Measurements from ENCODE around the gene GK2. TPM values are rescaled to one million over a fixed set of nuclear protein-coding genes. Genes with fewer than 3 reads are reported as not detected.

GK2 gene
- total RNA-seq, 2 donors from 2014 or later, result not detected

DNA sequence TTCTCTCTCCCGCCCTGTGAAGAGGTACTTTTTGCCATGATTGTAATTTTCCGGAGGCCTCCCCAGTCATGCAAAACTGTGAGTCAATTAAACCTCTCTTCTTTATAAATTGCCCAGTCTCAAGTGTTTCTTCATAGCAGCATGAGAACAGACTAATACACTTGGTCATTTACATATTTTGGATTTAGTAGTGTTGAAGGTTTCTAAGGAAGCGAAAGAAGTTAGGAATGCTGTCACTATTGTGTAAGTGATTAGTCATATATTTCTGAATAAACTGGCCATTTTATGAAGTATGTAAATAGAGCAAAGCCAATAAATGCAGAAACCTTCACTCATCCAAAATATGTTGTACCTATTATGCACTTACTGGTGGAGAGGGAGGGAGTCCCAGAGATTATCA is 34.4 kb upstream of the GK2 start:
- H3K36me3 ChIP-seq, result no peaks in the 10 kb centered on the region
- intact Hi-C loops (cut with DNase I), result no loop called here
- TF ChIP-seq, protein P1, sequence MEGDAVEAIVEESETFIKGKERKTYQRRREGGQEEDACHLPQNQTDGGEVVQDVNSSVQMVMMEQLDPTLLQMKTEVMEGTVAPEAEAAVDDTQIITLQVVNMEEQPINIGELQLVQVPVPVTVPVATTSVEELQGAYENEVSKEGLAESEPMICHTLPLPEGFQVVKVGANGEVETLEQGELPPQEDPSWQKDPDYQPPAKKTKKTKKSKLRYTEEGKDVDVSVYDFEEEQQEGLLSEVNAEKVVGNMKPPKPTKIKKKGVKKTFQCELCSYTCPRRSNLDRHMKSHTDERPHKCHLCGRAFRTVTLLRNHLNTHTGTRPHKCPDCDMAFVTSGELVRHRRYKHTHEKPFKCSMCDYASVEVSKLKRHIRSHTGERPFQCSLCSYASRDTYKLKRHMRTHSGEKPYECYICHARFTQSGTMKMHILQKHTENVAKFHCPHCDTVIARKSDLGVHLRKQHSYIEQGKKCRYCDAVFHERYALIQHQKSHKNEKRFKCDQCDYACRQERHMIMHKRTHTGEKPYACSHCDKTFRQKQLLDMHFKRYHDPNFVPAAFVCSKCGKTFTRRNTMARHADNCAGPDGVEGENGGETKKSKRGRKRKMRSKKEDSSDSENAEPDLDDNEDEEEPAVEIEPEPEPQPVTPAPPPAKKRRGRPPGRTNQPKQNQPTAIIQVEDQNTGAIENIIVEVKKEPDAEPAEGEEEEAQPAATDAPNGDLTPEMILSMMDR (IDR thresholded peaks at IDR 0.05), result no peak
- no peaks in the 10 kb centered on the region for H3K4me1 ChIP-seq
- no peak for DNase-seq
- no peaks in the 10 kb centered on the region for H3K9me3 ChIP-seq
- H3K9ac ChIP-seq (ENCODE audit: low read depth in 2 of 2, low read length in 2 of 2), result no peak overlapping the region
- H3K27ac ChIP-seq, result no peak overlapping the region
- H3K27me3 ChIP-seq, result no peaks in the 10 kb centered on the region
- no peak overlapping the region for H3K4me3 ChIP-seq

DNA sequence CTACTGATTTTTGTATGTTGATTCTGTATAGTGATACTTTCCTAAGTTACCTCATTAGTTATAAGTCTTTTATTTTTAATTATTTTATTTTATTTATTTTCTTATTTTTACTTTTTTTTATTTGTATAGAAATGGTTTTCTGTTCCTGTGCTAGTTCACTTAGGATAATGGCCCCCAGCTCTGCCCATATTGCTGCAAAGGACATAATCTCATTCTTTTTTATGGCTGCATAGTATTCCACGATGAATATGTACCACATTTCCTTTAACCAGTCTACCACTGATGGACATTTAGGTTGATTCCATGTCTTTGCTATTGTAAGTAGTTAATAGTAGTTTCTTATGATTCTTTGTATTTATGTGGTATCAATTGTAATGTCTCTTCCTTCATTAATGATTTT is 31.5 kb upstream of the GK2 start:
- H3K4me1 ChIP-seq, result no peaks in the 10 kb centered on the region
- no peak for DNase-seq
- no peaks in the 10 kb centered on the region for H3K27me3 ChIP-seq
- no peaks in the 10 kb centered on the region for H3K36me3 ChIP-seq
- no peaks in the 10 kb centered on the region for H3K9me3 ChIP-seq
- intact Hi-C loops (cut with DNase I), result no loop called here
- TF ChIP-seq, protein P1 (IDR thresholded peaks at IDR 0.05), result no peak
- H3K4me3 ChIP-seq, result no peak overlapping the region
- H3K27ac ChIP-seq, result no peak overlapping the region
- H3K9ac ChIP-seq (ENCODE audit: low read depth in 2 of 2, low read length in 2 of 2), result no peak overlapping the region

DNA sequence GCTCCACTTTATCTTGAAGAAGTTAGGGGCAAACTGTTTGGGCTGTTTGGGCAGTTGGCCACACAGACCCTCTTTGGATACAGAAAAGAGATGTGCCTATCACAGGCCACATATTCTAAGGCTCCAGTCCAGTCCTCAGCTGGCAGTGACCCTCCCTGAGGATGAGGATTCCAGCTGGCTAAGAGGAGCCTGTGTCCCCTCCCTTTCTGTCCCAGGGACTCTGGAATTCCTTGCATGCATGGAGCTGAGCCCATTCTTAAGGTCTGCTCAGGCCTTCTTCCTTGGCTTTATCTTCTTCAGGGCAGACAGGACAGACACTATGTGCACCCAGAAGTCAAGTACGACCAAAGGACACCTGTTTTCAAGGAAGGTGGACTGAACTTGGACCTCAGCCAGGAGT is 23.8 kb upstream of the GK2 start:
- intact Hi-C loops (cut with DNase I), result no loop called here
- Histone ChIP-seq H3K4me3 (no peak overlapping the region), H3K36me3 (no peaks in the 10 kb centered on the region), H3K9me3 (no peaks in the 10 kb centered on the region), H3K4me1 (no peaks in the 10 kb centered on the region), H3K9ac (ENCODE audit: low read depth in 2 of 2, low read length in 2 of 2) (no peak overlapping the region), H3K27me3 (no peaks in the 10 kb centered on the region), H3K27ac (no peak overlapping the region)
- TF ChIP-seq, protein P1 (IDR thresholded peaks at IDR 0.05), result no peak
- DNase-seq, result no peak

DNA sequence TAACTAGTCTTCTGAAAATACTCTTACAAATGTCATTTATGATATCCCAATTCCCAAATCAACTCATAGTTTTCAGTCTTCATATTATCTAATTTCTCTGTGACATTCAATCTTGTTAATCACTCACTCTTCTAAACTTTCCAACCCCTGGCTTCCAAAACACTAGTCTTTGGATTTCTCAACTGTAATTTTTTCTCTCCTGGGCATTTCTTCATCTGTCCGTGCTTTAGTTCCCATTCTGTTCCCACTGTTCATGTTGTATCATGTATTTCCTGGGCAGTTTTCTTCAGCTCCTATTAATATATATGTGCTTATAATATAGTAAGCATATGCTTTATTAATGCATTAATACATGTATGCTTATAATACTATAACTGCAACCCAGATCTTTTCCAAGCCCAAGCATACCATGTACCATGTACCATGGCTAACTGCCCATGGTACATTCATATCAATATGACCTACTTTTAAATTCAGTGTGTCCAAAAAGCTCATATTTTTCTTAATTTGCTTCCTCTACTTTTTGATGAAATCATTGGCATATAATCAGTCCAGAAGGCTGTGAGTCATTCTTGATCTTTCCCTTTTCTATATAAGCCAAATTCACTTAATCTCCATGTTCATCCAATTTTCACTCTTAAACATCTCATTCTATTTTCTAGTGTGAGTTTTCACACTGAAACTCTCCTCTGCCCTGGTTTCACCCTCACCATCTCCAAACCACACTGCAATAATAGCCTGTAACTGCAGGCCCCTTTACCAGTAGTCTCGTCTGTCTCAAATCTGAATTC is 21.3 kb upstream of the GK2 start:
- H3K9me3 ChIP-seq, result no peaks in the 10 kb centered on the region
- no peaks in the 10 kb centered on the region for H3K27me3 ChIP-seq
- TF ChIP-seq, protein P1 (IDR thresholded peaks at IDR 0.05), result no peak
- H3K9ac ChIP-seq (ENCODE audit: low read depth in 2 of 2, low read length in 2 of 2), result no peak overlapping the region
- H3K27ac ChIP-seq, result no peak overlapping the region
- no peak for DNase-seq
- intact Hi-C loops (cut with DNase I), result no loop called here
- no peaks in the 10 kb centered on the region for H3K36me3 ChIP-seq
- no peaks in the 10 kb centered on the region for H3K4me1 ChIP-seq
- no peak overlapping the region for H3K4me3 ChIP-seq

DNA sequence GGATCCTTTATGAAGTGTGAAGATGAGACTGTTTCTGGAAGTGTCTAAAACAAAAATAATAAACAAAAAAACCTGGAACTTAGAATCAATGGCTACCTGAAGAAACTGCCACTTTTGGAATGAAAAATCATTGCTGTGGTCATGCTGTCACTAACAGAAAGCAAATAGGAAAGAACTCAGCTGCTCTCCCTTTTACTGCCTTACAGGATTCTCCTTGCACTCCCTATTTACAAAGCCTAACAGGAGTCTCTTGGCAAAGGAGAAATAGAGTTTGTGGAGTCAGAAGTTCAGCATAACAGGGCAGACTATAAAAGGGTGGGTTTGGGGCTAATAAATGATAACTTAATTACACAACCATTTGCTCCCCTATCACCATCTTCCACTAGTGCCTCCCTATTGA is 19.0 kb upstream of the GK2 start:
- Histone ChIP-seq H3K4me1 (no peaks in the 10 kb centered on the region), H3K36me3 (no peaks in the 10 kb centered on the region), H3K9ac (ENCODE audit: low read depth in 2 of 2, low read length in 2 of 2) (no peak overlapping the region), H3K9me3 (no peaks in the 10 kb centered on the region), H3K4me3 (no peak overlapping the region), H3K27me3 (no peaks in the 10 kb centered on the region), H3K27ac (no peak overlapping the region)
- TF ChIP-seq, protein P1 (IDR thresholded peaks at IDR 0.05), result no peak
- intact Hi-C loops (cut with DNase I), result no loop called here
- DNase-seq, result no peak
